ENCODE data around the gene MTA1. TPM values are rescaled to one million over a fixed set of nuclear protein-coding genes. Genes with fewer than 3 reads are reported as not detected.

MTA1 gene
- total RNA-seq (2022; extraction: Qiagen RNA extraction): 38.8 to 82.7 TPM (median 73.4 TPM) in 5 replicates

DNA sequence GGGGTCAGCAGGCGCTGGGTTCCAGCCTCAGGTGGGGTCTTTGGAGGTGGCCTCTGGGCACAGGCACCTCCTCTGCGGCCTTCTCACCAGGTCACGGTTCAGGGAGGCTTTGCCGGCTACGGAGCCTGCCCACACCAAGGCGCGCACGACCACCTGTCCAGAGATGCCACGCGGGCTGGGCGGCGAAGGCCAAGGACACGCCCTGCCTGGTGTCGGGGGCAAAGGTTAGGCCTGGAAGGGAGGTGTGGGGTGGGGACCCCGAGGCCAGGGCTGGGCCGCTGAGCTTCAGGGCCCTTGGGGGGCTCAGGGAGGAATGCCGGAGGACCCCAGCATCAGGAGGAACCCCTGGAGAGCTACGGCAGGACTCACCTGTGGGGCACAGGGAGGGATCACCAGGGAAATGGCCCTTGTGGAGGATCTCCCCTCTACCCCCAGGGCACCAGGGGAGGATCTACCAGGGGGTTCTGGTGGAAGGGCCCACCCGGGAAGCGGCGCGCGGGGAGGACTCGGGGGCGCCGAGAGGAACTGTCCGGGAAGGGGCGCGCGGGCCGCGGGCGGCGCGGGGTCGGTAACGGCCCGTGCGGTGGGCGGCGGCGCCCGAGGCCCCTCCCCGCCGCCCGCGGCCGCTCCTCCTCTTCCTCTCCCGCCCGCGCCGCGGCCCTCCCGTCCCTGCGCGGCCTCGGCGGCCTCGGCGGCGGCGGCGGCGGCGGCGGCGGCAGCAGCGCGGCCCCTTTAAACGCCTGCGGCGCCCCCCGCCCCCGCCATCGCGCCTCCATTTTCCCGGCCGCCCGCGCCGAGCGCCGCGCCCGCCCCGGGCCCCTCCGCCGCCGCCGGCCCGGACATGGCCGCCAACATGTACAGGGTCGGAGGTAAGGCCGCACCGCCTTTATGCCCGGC lies at the start of gene MTA1:
MTA1 (plus strand) TSS at position 633 of the 897 bp plus-strand sequence; CDS start at position 842, 209 bp downstream.

DNA sequence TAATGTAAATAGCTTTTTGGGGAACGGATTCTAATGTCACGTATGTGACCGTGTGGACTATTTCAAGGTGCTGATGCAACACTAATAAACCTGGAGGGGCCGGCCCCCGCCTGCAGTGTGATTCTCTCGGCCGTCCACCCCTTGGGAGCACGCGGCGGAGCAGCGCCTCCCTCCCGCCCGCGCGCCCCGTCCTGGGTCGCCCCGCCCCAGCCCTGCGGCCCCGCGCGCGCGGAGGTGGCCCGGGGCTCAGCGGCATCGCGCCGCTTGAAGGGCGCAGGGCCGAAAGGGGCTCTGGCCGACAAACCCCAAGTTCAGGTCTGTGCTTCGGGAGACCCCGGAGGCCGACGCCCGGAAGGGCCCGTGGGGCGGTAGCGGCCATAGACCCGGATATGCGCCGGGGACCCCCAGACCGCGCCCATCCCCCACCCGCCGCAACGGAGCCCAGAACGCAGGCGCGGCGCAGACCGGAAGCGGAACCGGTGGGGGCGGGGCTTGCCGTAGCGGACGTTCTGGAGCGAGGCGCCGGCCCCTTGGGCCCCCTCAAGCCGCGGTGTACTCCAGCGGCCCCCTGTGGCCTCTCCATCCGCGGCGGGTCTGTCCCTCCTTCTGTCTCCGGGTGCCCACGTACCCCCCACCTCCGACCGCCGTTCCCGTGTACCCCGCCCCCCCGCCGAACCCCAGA lies 21.4 kb upstream of the MTA1 start, which contains the start of gene TEX22:
TEX22 (plus strand) TSS at position 495 of the 682 bp plus-strand sequence. CDS start 803 bp downstream, outside the sequence.

DNA sequence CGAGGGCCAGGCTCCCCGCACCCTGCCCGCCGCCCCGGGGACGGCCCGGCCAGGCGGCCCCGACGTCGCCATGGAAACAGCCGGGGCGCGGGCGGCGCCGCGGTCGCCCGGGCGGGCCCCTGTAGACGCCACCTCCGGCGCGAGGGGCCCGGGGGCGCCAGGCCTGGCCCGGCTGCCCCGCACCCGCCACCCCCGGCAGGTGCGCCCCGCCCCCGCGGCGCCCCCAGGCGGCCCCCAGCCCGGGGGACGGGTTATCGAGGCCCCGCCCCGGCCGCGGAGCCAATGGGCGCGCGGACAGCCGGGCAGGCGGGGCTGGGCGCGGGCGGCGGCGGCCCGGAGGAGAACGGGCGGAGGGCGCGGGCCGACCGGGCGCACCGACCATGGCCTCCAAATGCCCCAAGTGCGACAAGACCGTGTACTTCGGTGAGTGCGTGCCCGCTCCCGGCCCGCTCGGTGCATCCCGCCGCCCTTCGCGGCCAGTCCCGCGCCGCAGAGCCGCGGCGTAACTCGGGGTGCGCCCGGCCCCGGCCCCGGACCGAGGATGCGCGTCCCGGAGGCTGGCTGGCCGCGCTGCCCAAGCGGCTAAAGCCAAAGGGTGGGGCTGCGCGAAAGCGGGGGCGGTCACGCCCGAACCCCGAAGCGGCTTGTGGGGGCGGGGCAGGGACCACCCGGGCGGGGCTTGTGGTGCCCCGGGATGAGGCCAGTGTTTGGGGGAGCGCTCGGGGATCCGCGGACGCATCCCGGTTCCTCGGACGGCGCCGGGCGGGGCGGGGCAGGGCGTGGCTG lies 55.0 kb downstream of the MTA1 start, which contains the start of gene CRIP2:
CRIP2 (plus strand) TSS at position 339 of the 786 bp plus-strand sequence; CDS start at position 381, 42 bp downstream.

DNA sequence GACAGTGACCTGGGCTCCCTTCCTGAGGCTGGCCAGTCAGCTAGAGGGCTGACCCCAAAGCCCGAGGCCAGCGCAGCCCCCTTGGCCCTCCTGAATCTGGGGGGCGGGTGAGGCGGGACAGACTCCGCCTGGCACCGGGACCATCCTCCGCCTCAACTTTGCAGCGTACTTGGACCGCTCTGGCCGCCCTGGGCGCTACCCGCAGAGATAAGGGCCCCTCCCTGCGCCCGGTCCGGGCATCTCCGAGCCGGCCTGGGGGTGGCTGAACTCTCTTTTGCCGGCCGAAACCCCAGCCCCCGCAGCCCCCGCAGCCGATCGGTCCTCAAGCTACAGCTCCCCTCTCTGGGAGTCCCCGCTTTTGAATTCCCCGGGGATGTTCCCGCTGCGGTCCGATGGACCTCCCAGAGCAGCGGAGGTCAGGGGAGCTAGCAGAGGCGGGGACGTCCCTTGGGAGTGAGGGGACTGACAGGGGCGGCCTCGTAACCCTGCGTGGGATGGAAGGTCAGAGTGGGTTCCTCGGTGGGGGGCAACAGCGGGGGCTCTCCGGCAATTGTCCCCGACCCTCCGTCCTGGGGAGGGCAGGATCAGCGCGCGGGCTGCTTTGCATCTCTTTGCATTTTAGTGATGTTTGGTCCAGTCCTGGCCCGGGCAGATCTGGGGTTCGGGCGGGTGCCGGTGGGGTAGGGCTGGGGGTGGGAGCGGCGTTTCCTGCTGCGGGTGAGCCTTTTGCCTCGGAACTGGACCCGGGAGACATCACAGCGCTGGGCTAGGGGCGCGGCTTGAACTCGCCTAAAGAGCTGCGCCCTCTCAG lies 66.7 kb downstream of the MTA1 start, which contains the start of gene CRIP1:
CRIP1 (plus strand) TSS at position 724 of the 811 bp plus-strand sequence. CDS start 374 bp downstream, outside the sequence.

DNA sequence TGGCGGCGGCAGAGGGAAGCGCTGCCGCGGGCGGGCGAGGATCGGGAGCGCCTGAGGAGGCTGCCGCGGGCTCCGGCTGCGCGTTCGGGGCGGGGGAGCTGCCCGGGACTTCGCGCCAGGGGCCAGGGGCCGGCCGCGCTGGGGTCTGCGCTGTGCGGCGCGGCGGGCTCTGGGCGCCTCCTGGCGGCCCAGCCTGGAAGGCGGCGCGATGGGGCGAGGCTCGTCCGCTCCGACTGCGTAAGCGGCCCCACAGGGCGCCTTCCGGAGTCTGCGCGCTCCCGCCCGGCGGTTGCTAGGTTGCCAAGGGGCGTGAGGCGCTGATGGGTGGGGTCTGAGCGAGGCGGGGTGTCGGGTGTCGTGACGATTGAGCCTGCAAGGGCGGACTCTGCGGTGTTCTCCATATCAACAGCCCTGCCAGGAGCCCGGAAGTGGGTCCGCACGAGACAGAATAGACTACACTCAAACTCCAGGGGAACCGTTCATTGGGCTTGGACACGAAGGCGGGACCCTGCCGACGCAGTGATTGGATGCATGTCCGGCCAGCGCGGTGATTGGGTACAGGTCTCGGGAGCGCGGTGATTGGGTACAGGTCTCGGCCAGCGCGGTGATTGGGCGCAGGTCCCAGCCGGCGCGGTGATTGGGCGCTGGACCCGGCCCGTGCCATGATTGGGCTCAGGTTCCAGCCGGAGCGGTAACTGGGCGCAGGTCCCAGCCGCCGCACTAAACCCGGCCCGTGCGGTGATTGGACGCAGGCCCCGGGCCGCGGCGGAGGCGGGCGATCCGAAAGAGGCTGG lies 71.1 kb downstream of the MTA1 start, which contains the start of gene TEDC1:
TEDC1 (plus strand) TSS at position 675 of the 794 bp plus-strand sequence. CDS start 130 bp downstream, outside the sequence.

Other genes starting within 250 kb of the MTA1 start
- 21.1 to 42.9 TPM (median 37.1 TPM) in 5 replicates for gene NUDT14, start 238.5 kb upstream of the MTA1 start, total RNA-seq (2022; extraction: Qiagen RNA extraction)
- gene BTBD6, start 171.3 kb upstream of the MTA1 start, total RNA-seq (2022; extraction: Qiagen RNA extraction): 30.4 to 43.6 TPM (median 38.9 TPM) in 5 replicates
- gene BRF1, start 118.8 kb upstream of the MTA1 start, total RNA-seq (2022; extraction: Qiagen RNA extraction): 23.7 to 28.3 TPM (median 28.0 TPM) in 5 replicates
- 17.9 to 31.2 TPM (median 26.3 TPM) in 5 replicates for gene PACS2, start 105.1 kb upstream of the MTA1 start, total RNA-seq (2022; extraction: Qiagen RNA extraction)
- 0.06 to 0.48 TPM (median 0.22 TPM) in 5 replicates for gene TEX22, start 21.3 kb upstream of the MTA1 start, total RNA-seq (2022; extraction: Qiagen RNA extraction)
- 111 to 207 TPM (median 191 TPM) in 5 replicates for gene CRIP2, start 55.0 kb downstream of the MTA1 start, total RNA-seq (2022; extraction: Qiagen RNA extraction)
- gene CRIP1, start 67.1 kb downstream of the MTA1 start, total RNA-seq (2022; extraction: Qiagen RNA extraction): 1,663 to 1,896 TPM (median 1,802 TPM) in 5 replicates
- 26.7 to 41.7 TPM (median 37.6 TPM) in 5 replicates for gene TEDC1, start 71.4 kb downstream of the MTA1 start, total RNA-seq (2022; extraction: Qiagen RNA extraction)
- 3.1 to 7.9 TPM (median 6.3 TPM) in 5 replicates for gene TMEM121, start 106.8 kb downstream of the MTA1 start, total RNA-seq (2022; extraction: Qiagen RNA extraction)